A673 (cell line): ENCODE results near the gene ADAMTS6. TPM values are rescaled to one million over a fixed set of nuclear protein-coding genes. Genes with fewer than 3 reads are reported as not detected.

Experiments
- BruUV-seq: library from RNA; stranded (reverse); fragments of 400-500 nt; replicated peaks from 2 replicates; lab custom pipeline; 2021; lab: Mats Ljungman, UMichigan
- CTCF ChIA-PET: fragments of 300-600 bp; sonication (Branson Sonifier 250); formaldehyde crosslinking; loops from one replicate; lab custom pipeline; 2022; ENCODE audit warnings: antibody characterized with exemption; lab: Charles Lee
- POLR2A ChIA-PET: fragments of 300-600 bp; sonication (Branson Sonifier 250); formaldehyde crosslinking; loops from one replicate; lab custom pipeline; 2022; ENCODE audit warnings: antibody characterized with exemption; ENCODE audit not compliant: low non-redundant PET; lab: Charles Lee
- DNase-seq: peaks from one replicate; pipeline ENCODE4 v3.0.0-alpha.2; 2015; ENCODE audit warnings: low spot score
- H3K27ac ChIP-seq: fragments of 200-600 bp; sonication (generic); 2 replicates; pipeline ENCODE4 v1.5.1; 2016; ENCODE audit warnings: mixed run types, low read depth, mild to moderate bottlenecking, mixed read lengths, antibody characterized with exemption, low read length; ENCODE audit not compliant: poor library complexity, severe bottlenecking
- H3K27me3 ChIP-seq: fragments of 200-600 bp; sonication (generic); replicated peaks from 2 replicates; pipeline ENCODE4 v1.6.1; 2017; ENCODE audit warnings: mixed run types, low read depth, mild to moderate bottlenecking, mixed read lengths, antibody characterized with exemption, low read length; ENCODE audit not compliant: insufficient read depth, poor library complexity
- H3K36me3 ChIP-seq: fragments of 200-600 bp; sonication (generic); 2 replicates; pipeline ENCODE4 v1.6.1; 2016; ENCODE audit warnings: mixed run types, mild to moderate bottlenecking, mixed read lengths, antibody characterized with exemption, low read length; ENCODE audit not compliant: insufficient read depth, poor library complexity, severe bottlenecking
- H3K4me1 ChIP-seq: fragments of 200-600 bp; sonication (generic); 2 replicates; pipeline ENCODE4 v1.6.1; 2017; ENCODE audit warnings: mixed run types, mild to moderate bottlenecking, mixed read lengths, antibody characterized with exemption, low read length; ENCODE audit not compliant: insufficient read depth, poor library complexity, severe bottlenecking
- H3K4me3 ChIP-seq: fragments of 200-600 bp; sonication (generic); 2 replicates; pipeline ENCODE4 v1.5.1; 2016; ENCODE audit warnings: low read depth, mixed run types, mild to moderate bottlenecking, mixed read lengths, low read length; ENCODE audit not compliant: poor library complexity, severe bottlenecking
- H3K9me3 ChIP-seq: fragments of 200-600 bp; sonication (generic); 2 replicates; pipeline ENCODE4 v1.6.1; 2016; ENCODE audit warnings: mixed run types, low read depth, mild to moderate bottlenecking, mixed read lengths, antibody characterized with exemption, low read length; ENCODE audit not compliant: poor library complexity, severe bottlenecking
- EZH2 ChIP-seq: fragments of 200-600 bp; sonication (generic); IDR thresholded peaks from 2 replicates; pipeline ENCODE4 v1.6.1; 2017; ENCODE audit warnings: borderline replicate concordance, low read depth, mild to moderate bottlenecking, mixed read lengths, antibody characterized with exemption, low read length; ENCODE audit not compliant: poor library complexity, severe bottlenecking
- intact Hi-C: fragments of 100-400 bp; cut with micrococcal nuclease; formaldehyde crosslinking; loops from one replicate; pipeline ENCODE4 v1.10.0; 2022; ENCODE audit not compliant: unreplicated experiment
- total RNA-seq: library from RNA; stranded (reverse); gene quantifications from 2 replicates; pipeline ENCODE4 v1.2.3, GENCODE V29; 2021
- TF ChIP-seq, protein P1 (sequence below): fragments of 300-800, 200-600 bp; sonication (generic); conservative IDR thresholded peaks from 2 replicates; pipeline ENCODE4 v1.5.1; 2017; ENCODE audit warnings: low read depth, mild to moderate bottlenecking, antibody characterized with exemption, low read length, moderate library complexity, mixed read lengths

Gene ADAMTS6
- total RNA-seq, 1 experiment from 2014 or later: 2.6 TPM

DNA sequence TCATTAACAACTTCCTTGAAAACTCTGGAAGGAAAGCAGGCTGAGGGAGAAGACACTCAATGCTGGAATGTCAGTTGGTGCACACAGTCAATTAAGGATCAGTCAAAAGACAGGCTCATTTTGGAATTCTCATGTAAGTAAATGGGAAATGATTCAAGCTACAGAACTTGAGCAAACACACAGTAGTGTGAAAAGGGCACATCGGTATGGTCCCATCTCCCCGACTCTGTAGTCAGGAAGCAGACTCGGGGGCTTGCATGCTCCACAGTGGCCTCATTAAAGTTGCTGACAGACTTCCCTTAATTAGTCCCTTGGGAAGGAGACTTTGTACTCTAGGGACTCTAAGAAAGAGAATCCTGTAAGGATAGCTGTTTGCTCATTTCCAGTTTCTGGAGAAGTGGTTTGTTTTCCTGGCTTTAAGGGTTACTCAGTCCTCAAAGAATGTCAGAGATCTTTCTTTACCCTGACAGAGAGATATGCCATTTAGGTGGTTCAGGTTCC is 339.2 kb downstream of the ADAMTS6 start:
- Histone ChIP-seq H3K4me1 (peaks cover 22% of the 10 kb centered on the region), H3K27ac (no peak overlapping the region), H3K4me3 (no peak overlapping the region), H3K36me3 (no peaks in the 10 kb centered on the region), H3K9me3 (no peaks in the 10 kb centered on the region), H3K27me3 (no peaks in the 10 kb centered on the region)
- no TSS peak for BruUV-seq
- intact Hi-C loops: no loop called here
- DNase-seq: peak; percentile 65
- ChIA-PET POLR2A (no interaction called here), CTCF (no interaction called here)
- TF ChIP-seq, protein P1, sequence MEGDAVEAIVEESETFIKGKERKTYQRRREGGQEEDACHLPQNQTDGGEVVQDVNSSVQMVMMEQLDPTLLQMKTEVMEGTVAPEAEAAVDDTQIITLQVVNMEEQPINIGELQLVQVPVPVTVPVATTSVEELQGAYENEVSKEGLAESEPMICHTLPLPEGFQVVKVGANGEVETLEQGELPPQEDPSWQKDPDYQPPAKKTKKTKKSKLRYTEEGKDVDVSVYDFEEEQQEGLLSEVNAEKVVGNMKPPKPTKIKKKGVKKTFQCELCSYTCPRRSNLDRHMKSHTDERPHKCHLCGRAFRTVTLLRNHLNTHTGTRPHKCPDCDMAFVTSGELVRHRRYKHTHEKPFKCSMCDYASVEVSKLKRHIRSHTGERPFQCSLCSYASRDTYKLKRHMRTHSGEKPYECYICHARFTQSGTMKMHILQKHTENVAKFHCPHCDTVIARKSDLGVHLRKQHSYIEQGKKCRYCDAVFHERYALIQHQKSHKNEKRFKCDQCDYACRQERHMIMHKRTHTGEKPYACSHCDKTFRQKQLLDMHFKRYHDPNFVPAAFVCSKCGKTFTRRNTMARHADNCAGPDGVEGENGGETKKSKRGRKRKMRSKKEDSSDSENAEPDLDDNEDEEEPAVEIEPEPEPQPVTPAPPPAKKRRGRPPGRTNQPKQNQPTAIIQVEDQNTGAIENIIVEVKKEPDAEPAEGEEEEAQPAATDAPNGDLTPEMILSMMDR: no peak
- TF ChIP-seq EZH2: no peak

DNA sequence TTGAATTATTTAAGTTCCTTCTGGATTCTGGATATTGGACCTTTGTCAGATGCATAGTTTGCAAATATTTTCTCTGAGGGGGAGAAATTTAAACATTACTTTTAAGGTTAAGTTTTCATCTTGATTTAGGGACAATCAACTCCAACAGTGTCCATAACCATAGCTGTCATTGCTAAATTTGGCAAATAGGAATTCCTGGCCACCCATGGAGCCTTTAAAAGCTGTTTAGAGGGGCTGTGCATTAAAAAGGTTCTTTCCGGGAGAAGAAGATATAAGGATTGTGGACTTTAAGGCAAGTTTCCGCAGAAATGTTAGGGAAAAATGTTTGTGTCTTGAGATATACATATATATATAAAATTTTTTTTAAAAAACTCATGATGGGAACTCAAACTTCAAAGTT is 339.7 kb downstream of the ADAMTS6 start:
- intact Hi-C loops: no loop called here
- POLR2A ChIA-PET: no interaction called here
- H3K4me1 ChIP-seq: peaks cover 22% of the 10 kb centered on the region
- no peaks in the 10 kb centered on the region for H3K9me3 ChIP-seq
- H3K4me3 ChIP-seq: no peak overlapping the region
- no peaks in the 10 kb centered on the region for H3K27me3 ChIP-seq
- CTCF ChIA-PET: no interaction called here
- H3K36me3 ChIP-seq: no peaks in the 10 kb centered on the region
- BruUV-seq: no TSS peak
- no peak overlapping the region for H3K27ac ChIP-seq
- peak; percentile 37 for DNase-seq
- TF ChIP-seq, protein P1: no peak
- TF ChIP-seq EZH2: no peak

GRCh38 chr5:65141493-65141892 is 340.2 kb downstream of the ADAMTS6 start:
- DNase-seq: peak; percentile 47
- no TSS peak for BruUV-seq
- H3K4me3 ChIP-seq: no peak overlapping the region
- POLR2A ChIA-PET: no interaction called here
- no peaks in the 10 kb centered on the region for H3K36me3 ChIP-seq
- H3K9me3 ChIP-seq: no peaks in the 10 kb centered on the region
- TF ChIP-seq, protein P1: no peak
- TF ChIP-seq EZH2: no peak
- no peaks in the 10 kb centered on the region for H3K27me3 ChIP-seq
- CTCF ChIA-PET: no interaction called here
- intact Hi-C loops: no loop called here
- H3K4me1 ChIP-seq: peaks cover 23% of the 10 kb centered on the region
- no peak overlapping the region for H3K27ac ChIP-seq
